A673 (cell line): ENCODE results near the gene OR10G6. TPM values are rescaled to one million over a fixed set of nuclear protein-coding genes. Genes with fewer than 3 reads are reported as not detected.
"Not testable (repeated sequence)": the region's sequence is repeated elsewhere in the genome, so short reads cannot be mapped to it uniquely, and the experiment has no call there.

Experiments used
- BruUV-seq: library from RNA; stranded (reverse); fragments of 400-500 nt; replicated peaks from 2 replicates; lab custom pipeline; 2021; lab: Mats Ljungman, UMichigan
- CTCF ChIA-PET: fragments of 300-600 bp; sonication (Branson Sonifier 250); formaldehyde crosslinking; loops from one replicate; lab custom pipeline; 2022; ENCODE audit warnings: antibody characterized with exemption; lab: Charles Lee
- POLR2A ChIA-PET: fragments of 300-600 bp; sonication (Branson Sonifier 250); formaldehyde crosslinking; loops from one replicate; lab custom pipeline; 2022; ENCODE audit warnings: antibody characterized with exemption; ENCODE audit not compliant: low non-redundant PET; lab: Charles Lee
- DNase-seq: peaks from one replicate; pipeline ENCODE4 v3.0.0-alpha.2; 2015; ENCODE audit warnings: low spot score
- H3K27ac ChIP-seq: fragments of 200-600 bp; sonication (generic); 2 replicates; pipeline ENCODE4 v1.5.1; 2016; ENCODE audit warnings: mixed run types, low read depth, mild to moderate bottlenecking, mixed read lengths, antibody characterized with exemption, low read length; ENCODE audit not compliant: poor library complexity, severe bottlenecking
- H3K27me3 ChIP-seq: fragments of 200-600 bp; sonication (generic); replicated peaks from 2 replicates; pipeline ENCODE4 v1.6.1; 2017; ENCODE audit warnings: mixed run types, low read depth, mild to moderate bottlenecking, mixed read lengths, antibody characterized with exemption, low read length; ENCODE audit not compliant: insufficient read depth, poor library complexity
- H3K36me3 ChIP-seq: fragments of 200-600 bp; sonication (generic); 2 replicates; pipeline ENCODE4 v1.6.1; 2016; ENCODE audit warnings: mixed run types, mild to moderate bottlenecking, mixed read lengths, antibody characterized with exemption, low read length; ENCODE audit not compliant: insufficient read depth, poor library complexity, severe bottlenecking
- H3K4me1 ChIP-seq: fragments of 200-600 bp; sonication (generic); 2 replicates; pipeline ENCODE4 v1.6.1; 2017; ENCODE audit warnings: mixed run types, mild to moderate bottlenecking, mixed read lengths, antibody characterized with exemption, low read length; ENCODE audit not compliant: insufficient read depth, poor library complexity, severe bottlenecking
- H3K4me3 ChIP-seq: fragments of 200-600 bp; sonication (generic); 2 replicates; pipeline ENCODE4 v1.5.1; 2016; ENCODE audit warnings: low read depth, mixed run types, mild to moderate bottlenecking, mixed read lengths, low read length; ENCODE audit not compliant: poor library complexity, severe bottlenecking
- H3K9me3 ChIP-seq: fragments of 200-600 bp; sonication (generic); 2 replicates; pipeline ENCODE4 v1.6.1; 2016; ENCODE audit warnings: mixed run types, low read depth, mild to moderate bottlenecking, mixed read lengths, antibody characterized with exemption, low read length; ENCODE audit not compliant: poor library complexity, severe bottlenecking
- EZH2 ChIP-seq: fragments of 200-600 bp; sonication (generic); IDR thresholded peaks from 2 replicates; pipeline ENCODE4 v1.6.1; 2017; ENCODE audit warnings: borderline replicate concordance, low read depth, mild to moderate bottlenecking, mixed read lengths, antibody characterized with exemption, low read length; ENCODE audit not compliant: poor library complexity, severe bottlenecking
- intact Hi-C: fragments of 100-400 bp; cut with micrococcal nuclease; formaldehyde crosslinking; loops from one replicate; pipeline ENCODE4 v1.10.0; 2022; ENCODE audit not compliant: unreplicated experiment
- total RNA-seq: library from RNA; stranded (reverse); gene quantifications from 2 replicates; pipeline ENCODE4 v1.2.3, GENCODE V29; 2021
- TF ChIP-seq, protein P1 (sequence below): fragments of 300-800, 200-600 bp; sonication (generic); conservative IDR thresholded peaks from 2 replicates; pipeline ENCODE4 v1.5.1; 2017; ENCODE audit warnings: low read depth, mild to moderate bottlenecking, antibody characterized with exemption, low read length, moderate library complexity, mixed read lengths

Gene OR10G6
- total RNA-seq, 1 experiment from 2014 or later: not detected

DNA sequence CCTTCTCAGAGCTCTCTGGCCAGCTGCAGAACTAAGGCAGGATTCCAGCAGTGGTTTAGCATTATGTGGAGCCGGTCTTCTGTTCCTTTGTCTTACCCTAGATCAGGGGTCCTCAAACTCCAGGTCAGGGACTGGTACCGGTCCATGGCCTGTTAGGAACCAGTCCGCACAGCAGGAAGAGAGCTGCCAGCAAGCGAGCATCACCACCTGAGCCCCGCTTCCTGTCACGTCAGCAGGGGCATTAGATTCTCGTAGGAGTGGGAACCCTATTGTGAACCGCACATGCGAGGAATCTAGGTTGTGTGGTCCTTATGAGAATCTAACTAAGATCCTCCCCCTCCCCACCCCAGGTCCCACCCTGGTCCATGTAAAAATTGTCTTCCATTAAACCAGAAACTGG is 44.6 kb upstream of the OR10G6 start:
- TF ChIP-seq, protein P1, sequence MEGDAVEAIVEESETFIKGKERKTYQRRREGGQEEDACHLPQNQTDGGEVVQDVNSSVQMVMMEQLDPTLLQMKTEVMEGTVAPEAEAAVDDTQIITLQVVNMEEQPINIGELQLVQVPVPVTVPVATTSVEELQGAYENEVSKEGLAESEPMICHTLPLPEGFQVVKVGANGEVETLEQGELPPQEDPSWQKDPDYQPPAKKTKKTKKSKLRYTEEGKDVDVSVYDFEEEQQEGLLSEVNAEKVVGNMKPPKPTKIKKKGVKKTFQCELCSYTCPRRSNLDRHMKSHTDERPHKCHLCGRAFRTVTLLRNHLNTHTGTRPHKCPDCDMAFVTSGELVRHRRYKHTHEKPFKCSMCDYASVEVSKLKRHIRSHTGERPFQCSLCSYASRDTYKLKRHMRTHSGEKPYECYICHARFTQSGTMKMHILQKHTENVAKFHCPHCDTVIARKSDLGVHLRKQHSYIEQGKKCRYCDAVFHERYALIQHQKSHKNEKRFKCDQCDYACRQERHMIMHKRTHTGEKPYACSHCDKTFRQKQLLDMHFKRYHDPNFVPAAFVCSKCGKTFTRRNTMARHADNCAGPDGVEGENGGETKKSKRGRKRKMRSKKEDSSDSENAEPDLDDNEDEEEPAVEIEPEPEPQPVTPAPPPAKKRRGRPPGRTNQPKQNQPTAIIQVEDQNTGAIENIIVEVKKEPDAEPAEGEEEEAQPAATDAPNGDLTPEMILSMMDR: no peak
- no peak for TF ChIP-seq EZH2
- Histone ChIP-seq H3K36me3 (no peaks in the 10 kb centered on the region), H3K27ac (no peak overlapping the region), H3K27me3 (no peaks in the 10 kb centered on the region), H3K4me1 (no peaks in the 10 kb centered on the region), H3K9me3 (no peaks in the 10 kb centered on the region), H3K4me3 (no peak overlapping the region)
- POLR2A ChIA-PET: interaction anchor here (0.6 kb wide), 1 partner anchor 138 kb away, joined by 3 read pairs; no protein-coding TSS in a partner anchor
- BruUV-seq: no TSS peak
- intact Hi-C loops: no loop called here
- no peak for DNase-seq
- CTCF ChIA-PET: no interaction called here

DNA sequence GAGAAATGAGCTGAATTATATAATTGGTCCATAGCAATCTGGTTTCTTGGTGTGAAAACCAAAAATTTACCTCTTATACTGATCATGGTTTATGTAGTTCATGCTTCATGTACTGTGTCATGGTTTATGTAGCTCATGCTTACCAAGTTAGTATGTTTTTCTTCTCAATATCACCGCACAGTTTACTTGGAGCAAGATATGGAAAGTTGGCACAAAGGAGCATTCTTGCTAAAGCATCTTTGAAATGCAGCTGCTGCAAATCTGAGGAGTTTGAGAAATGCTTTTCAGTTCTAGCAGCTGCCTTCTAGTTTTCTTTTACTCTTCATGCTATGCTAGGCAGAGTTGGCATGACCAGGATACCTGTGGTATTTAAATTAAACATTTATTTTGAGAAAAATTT is 41.7 kb upstream of the OR10G6 start:
- Histone ChIP-seq H3K4me3 (no peak overlapping the region), H3K4me1 (no peaks in the 10 kb centered on the region), H3K27ac (no peak overlapping the region), H3K9me3 (no peaks in the 10 kb centered on the region), H3K27me3 (no peaks in the 10 kb centered on the region), H3K36me3 (no peaks in the 10 kb centered on the region)
- no TSS peak for BruUV-seq
- TF ChIP-seq EZH2: no peak
- TF ChIP-seq, protein P1: no peak
- DNase-seq: no peak
- intact Hi-C loops: no loop called here
- CTCF ChIA-PET: no interaction called here
- POLR2A ChIA-PET: no interaction called here

DNA sequence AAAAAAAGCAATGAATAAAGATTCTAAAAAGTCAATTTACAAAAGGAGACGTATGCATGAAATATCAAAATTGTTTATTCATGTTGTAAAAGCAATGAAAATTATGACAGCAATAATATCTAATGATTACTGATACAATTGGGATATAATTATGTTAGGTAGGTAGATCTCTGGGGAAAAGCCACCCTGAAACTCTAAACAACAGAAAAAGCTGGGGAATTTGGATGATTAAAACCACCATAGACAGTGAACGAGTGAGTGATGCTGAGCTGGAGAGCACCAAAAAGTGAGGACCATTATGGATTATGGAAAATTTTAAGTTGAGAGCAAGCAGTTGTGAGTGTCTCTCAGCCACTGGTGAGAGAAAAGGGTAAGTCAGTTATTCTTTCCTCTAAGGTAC is 31.5 kb upstream of the OR10G6 start, which contains the start of gene OR10G8:
Gene OR10G8 (plus strand): TSS at position 301 of the 400 bp plus-strand sequence. CDS start 2,825 bp downstream, outside the sequence.
- intact Hi-C loops: no loop called here
- no peaks in the 10 kb centered on the region for H3K27me3 ChIP-seq
- CTCF ChIA-PET: no interaction called here
- no peak for DNase-seq
- no TSS peak for BruUV-seq
- H3K4me3 ChIP-seq: no peak within 1 kb of the TSS
- H3K9me3 ChIP-seq: no peaks in the 10 kb centered on the region
- TF ChIP-seq EZH2: no peak
- TF ChIP-seq, protein P1: no peak
- H3K36me3 ChIP-seq: no peaks in the 10 kb centered on the region
- no peak within 1 kb of the TSS for H3K27ac ChIP-seq
- POLR2A ChIA-PET: no interaction called here
- H3K4me1 ChIP-seq: no peaks in the 10 kb centered on the region

DNA sequence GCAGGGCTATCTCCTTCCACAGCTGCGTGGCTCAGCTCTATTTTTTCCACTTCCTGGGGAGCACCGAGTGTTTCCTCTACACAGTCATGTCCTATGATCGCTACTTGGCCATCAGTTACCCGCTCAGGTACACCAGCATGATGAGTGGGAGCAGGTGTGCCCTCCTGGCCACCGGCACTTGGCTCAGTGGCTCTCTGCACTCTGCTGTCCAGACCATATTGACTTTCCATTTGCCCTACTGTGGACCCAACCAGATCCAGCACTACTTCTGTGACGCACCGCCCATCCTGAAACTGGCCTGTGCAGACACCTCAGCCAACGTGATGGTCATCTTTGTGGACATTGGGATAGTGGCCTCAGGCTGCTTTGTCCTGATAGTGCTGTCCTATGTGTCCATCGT is 20.9 kb upstream of the OR10G6 start:
- POLR2A ChIA-PET, CTCF ChIA-PET, H3K9me3 ChIP-seq: not testable (repeated sequence)

More for the DNA sequence above, 20.9 kb upstream of the OR10G6 start:
- DNase-seq, H3K27ac ChIP-seq, H3K36me3 ChIP-seq, H3K4me3 ChIP-seq, BruUV-seq, H3K4me1 ChIP-seq, intact Hi-C loops: not testable (repeated sequence)
- peaks cover 18% of the 10 kb centered on the region for H3K27me3 ChIP-seq
